NCI-H2196 treated with DMSO at 0.1 percent for 48 hours (cell line): ENCODE results near the gene ANAPC2.

ENCODE experiments used
- DNase-seq: peaks from one replicate; lab custom pipeline; 2025; ENCODE audit not compliant: unreplicated experiment; lab: John Stamatoyannopoulos, UW

The ANAPC2 gene

GRCh38 chr9:137188490-137189296 is at the start of gene ANAPC2, which contains the start of gene SSNA1:
TSS of gene ANAPC2 (minus strand) at chr9:137188560. CDS start at chr9:137188532, 28 bp downstream.
TSS of gene SSNA1 (plus strand) at chr9:137188676. CDS start at chr9:137188727, 51 bp downstream.
- peak; percentile 74 for DNase-seq

GRCh38 chr9:137236936-137237421 is 48.6 kb upstream of the ANAPC2 start:
- DNase-seq = peak; percentile 63

- DNase-seq = peak; percentile 67
These were observed 48.0 kb upstream of the ANAPC2 start for GRCh38 chr9:137236238-137236935.

GRCh38 chr9:137235424-137236237 is 47.3 kb upstream of the ANAPC2 start:
- DNase-seq = no peak

- no peak for DNase-seq
These were observed 46.5 kb upstream of the ANAPC2 start for GRCh38 chr9:137234758-137235423.

GRCh38 chr9:137234055-137234697 is 45.8 kb upstream of the ANAPC2 start:
- DNase-seq = no peak

- no peak for DNase-seq
These were observed 45.0 kb upstream of the ANAPC2 start for GRCh38 chr9:137233143-137233980.

- DNase-seq = no peak
These were observed 44.1 kb upstream of the ANAPC2 start for GRCh38 chr9:137232510-137232909.

- no peak for DNase-seq
These were observed 43.7 kb upstream of the ANAPC2 start for GRCh38 chr9:137232101-137232500.

GRCh38 chr9:137231372-137232039 is 43.1 kb upstream of the ANAPC2 start:
- no peak for DNase-seq

- DNase-seq = no peak
These were observed 42.5 kb upstream of the ANAPC2 start, which contains the start of gene SLC34A3 for GRCh38 chr9:137230705-137231371. TSS of gene SLC34A3 (plus strand) at chr9:137230901. CDS start at chr9:137231703, 802 bp downstream.

GRCh38 chr9:137229903-137230704 is 41.7 kb upstream of the ANAPC2 start:
- DNase-seq = no peak

- no peak for DNase-seq
These were observed 40.9 kb upstream of the ANAPC2 start for GRCh38 chr9:137228968-137229896.

GRCh38 chr9:137228506-137228967 is 40.2 kb upstream of the ANAPC2 start:
- DNase-seq = peak; percentile 48

GRCh38 chr9:137227853-137228505 is 39.6 kb upstream of the ANAPC2 start:
- DNase-seq = no peak
